ENCODE data around the gene HHAT.

HHAT gene

DNA sequence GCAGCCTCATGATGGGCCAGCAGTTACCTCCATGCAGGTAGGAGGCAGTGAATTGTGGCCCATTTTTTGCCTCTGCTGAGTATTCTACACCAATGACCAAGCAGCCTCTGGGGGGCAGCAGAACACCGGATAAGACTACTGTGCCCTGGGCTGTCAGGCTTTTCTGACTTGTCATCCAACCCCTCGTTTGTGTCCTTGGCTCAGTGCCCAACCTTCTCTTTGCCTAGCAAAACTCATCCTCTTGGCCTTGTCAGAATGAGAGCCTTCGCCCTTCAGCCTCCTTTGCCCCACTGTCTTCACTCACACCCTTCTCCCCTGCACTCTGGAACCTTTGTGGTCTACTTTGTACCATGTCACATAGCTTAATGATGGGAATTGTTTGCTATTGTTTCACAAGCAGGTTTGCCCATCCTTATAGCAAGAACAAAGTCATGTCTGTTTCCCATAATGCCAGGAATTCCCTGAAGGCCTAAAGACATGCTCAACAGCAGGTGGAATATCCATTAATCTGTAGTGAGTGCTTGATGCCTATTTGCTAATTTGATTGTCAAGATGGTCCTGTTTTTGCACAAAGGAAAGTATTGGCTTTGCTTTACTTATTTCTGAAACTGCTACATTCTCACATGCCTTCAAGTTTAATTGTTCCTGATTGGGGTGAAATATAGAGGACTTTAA lies 255.9 kb downstream of the HHAT start:
- Mint-ChIP-seq H3K9me3 (no peaks in the 10 kb centered on the region), H3K4me1 (no peaks in the 10 kb centered on the region), H3K27ac (no peak overlapping the region), H3K4me3 (no peak overlapping the region), H3K36me3 (no peaks in the 10 kb centered on the region), H3K27me3 (peaks cover 3% of the 10 kb centered on the region)

DNA sequence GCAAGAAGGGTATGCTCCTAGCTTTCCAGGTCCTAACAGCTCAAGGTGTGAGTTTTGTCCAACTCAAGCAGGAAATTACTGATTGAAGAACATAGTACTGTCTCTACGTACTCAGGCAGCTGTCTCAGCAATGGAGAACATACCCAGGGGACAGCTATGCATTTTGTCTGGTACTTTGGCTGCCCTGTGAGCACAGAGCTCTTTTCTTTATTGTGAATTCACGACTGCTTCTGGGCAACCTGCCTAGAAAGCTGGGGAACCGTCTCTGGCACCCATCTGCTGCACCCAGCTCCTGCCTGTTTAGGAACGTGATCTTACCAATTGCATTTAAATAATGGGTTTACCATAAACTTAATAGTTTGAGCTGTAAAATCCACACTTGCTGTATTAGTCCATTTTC lies 258.1 kb downstream of the HHAT start:
- Mint-ChIP-seq H3K9me3 (peaks cover 9% of the 10 kb centered on the region), H3K27ac (no peak overlapping the region), H3K36me3 (peaks cover 3% of the 10 kb centered on the region), H3K4me1 (no peaks in the 10 kb centered on the region), H3K4me3 (no peak overlapping the region), H3K27me3 (peaks cover 3% of the 10 kb centered on the region)

DNA sequence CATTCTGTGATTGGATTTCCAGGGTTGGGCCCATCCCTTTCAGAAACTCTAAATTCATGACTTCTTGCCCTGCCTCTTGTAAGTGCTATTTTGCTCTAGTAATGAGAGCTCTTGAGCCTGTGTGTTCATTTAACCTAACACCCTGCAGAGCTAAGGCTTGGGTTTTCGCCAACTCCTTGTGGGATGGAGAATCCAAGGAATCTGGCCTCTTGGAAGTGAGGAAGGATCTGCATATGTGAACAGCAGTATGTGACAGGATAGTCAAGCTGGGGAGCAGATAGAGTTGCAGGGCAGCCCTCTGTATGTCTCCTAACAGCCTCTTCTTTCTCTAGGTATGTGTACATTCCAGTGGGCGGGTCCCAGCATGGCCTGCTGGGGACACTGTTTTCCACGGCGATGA lies 258.9 kb downstream of the HHAT start:
- H3K36me3 Mint-ChIP-seq: peaks cover 3% of the 10 kb centered on the region
- H3K27me3 Mint-ChIP-seq: no peaks in the 10 kb centered on the region
- peaks cover 12% of the 10 kb centered on the region for H3K9me3 Mint-ChIP-seq
- H3K27ac Mint-ChIP-seq: no peak overlapping the region
- H3K4me1 Mint-ChIP-seq: no peaks in the 10 kb centered on the region
- H3K4me3 Mint-ChIP-seq: no peak overlapping the region

DNA sequence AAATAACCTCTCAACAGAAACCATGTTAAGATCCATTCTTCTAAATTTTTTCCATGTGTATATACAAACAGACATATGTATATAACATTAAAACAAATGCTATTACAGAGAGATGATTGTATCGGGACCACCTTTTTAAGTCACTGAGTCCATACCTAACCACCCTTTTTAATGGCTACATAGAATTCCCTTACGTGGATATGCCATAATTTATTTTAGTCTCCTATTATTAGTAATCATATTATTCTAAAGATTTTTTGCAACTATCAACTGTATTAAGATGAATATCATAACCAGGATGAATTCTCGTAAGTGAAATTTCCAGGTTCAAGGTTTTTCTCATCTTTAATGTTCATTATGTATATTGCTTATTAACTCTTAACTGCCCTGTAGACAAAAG lies 259.7 kb downstream of the HHAT start:
- H3K4me3 Mint-ChIP-seq: no peak overlapping the region
- H3K4me1 Mint-ChIP-seq: no peaks in the 10 kb centered on the region
- no peaks in the 10 kb centered on the region for H3K27me3 Mint-ChIP-seq
- peaks cover 16% of the 10 kb centered on the region for H3K9me3 Mint-ChIP-seq
- peaks cover 3% of the 10 kb centered on the region for H3K36me3 Mint-ChIP-seq
- H3K27ac Mint-ChIP-seq: no peak overlapping the region

DNA sequence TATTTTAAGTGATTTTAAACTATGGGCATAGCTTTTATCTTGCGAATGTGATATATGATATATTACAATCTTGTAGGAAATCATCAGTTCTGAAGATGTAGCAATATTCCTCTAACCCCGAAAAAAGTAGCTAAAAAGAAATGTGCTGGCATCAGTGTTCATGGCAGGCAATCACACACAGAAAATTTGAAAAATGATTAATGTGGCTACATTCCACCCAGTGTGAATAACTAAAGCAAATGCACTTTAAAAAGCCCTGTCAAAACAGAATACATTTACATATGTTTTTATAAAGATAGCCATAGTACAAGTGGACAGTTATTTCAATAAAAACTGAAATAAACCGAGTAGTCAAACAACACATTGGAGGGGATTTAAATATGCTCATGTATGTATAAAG lies 260.2 kb downstream of the HHAT start:
- peaks cover 16% of the 10 kb centered on the region for H3K9me3 Mint-ChIP-seq
- H3K27me3 Mint-ChIP-seq: no peaks in the 10 kb centered on the region
- H3K4me3 Mint-ChIP-seq: no peak overlapping the region
- H3K36me3 Mint-ChIP-seq: peaks cover 3% of the 10 kb centered on the region
- H3K27ac Mint-ChIP-seq: no peak overlapping the region
- H3K4me1 Mint-ChIP-seq: no peaks in the 10 kb centered on the region

DNA sequence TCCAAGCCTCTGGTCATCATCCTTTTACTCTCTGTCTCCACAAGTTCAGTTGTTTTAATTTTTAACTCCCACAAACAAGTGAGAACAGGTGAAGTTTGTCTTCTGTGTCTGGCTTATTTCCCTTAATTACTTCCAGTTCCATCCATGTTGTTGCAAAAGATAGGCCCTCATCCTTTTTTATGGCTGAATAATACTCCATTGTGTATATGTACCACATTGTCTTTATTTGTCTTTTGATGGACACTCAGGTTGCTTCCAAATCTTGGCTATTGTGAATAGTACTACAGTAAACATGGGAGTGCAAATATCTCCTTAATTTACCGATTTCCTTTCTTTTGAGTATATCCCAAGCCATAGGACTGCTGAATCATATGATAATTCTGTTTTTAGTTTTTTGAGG lies 262.5 kb downstream of the HHAT start:
- Mint-ChIP-seq H3K36me3 (peaks cover 3% of the 10 kb centered on the region), H3K4me1 (no peaks in the 10 kb centered on the region), H3K9me3 (peaks cover 17% of the 10 kb centered on the region), H3K4me3 (no peak overlapping the region), H3K27me3 (no peaks in the 10 kb centered on the region), H3K27ac (no peak overlapping the region)

DNA sequence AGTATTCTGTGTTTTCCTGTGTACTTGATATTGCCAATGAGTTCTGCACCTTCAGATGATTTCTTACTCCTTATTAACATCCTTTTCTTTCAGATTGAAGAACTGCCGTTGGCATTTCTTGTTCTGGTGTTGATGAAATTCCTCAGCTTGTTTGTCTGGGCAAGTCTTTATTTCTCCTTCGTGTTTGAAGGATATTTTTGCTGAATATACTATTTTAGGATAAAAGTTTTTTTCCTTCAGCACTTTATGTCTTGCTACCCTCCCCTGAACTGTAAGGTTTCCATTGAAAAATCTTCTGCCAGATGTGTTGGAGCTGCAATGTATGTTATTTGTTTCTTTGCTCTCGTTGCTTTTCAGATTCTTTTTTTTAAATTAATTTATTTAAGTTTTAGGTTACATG lies 265.9 kb downstream of the HHAT start:
- no peaks in the 10 kb centered on the region for H3K4me1 Mint-ChIP-seq
- peaks cover 23% of the 10 kb centered on the region for H3K9me3 Mint-ChIP-seq
- H3K4me3 Mint-ChIP-seq: no peak overlapping the region
- H3K36me3 Mint-ChIP-seq: peaks cover 3% of the 10 kb centered on the region
- H3K27me3 Mint-ChIP-seq: peaks cover 2% of the 10 kb centered on the region
- no peak overlapping the region for H3K27ac Mint-ChIP-seq

DNA sequence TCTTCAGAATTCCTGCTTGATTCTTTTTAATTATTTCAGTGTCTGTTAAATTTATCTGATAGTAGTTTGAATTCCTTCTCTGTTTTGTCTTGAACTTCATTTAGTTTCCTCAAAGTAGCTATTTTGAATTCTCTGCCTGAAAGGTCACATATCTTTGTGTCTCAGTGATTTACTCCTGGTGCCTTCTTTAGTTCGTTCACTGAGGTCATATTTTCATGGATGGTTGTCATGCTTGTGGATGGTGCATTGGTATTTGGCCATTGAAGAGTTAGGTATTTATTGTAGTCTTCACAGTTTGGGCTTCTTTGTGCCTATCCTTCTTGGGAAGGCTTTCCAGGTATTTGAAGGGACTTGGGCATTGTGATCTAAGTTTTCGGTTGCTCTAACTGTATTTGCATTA lies 267.9 kb downstream of the HHAT start:
- no peak overlapping the region for H3K27ac Mint-ChIP-seq
- H3K4me1 Mint-ChIP-seq: no peaks in the 10 kb centered on the region

DNA sequence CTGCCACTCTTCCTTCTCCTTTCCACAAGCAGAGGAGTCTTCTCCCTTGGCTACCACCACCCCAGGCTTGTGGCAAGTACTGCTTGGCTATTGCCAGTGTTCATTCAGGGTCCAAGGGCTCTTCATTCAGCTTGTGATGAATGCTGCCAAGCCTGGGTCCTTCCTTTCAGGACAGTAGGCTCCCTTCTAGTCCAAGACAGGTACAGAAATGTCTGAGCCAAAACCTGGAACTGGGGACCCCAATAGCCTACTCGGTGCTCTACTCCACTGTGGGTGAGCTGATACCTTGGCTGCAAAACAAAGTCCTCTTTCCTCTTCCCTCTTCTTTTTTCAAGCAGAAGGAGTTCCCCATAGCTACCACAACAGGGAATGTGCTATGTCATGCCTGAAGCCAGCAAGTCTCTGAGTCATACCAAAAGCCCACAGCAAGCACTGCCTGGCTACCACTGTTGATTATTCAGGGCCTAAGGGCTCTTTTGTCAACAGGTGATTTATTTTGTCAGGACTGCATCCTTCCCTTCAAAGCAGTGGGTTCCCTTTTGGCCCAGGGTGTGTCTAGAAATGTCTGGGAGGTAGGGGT lies 268.9 kb downstream of the HHAT start:
- Mint-ChIP-seq H3K27ac (no peak overlapping the region), H3K4me1 (no peaks in the 10 kb centered on the region)

More for the DNA sequence above, 267.9 kb downstream of the HHAT start:
- no peak overlapping the region for H3K4me3 Mint-ChIP-seq
- H3K9me3 Mint-ChIP-seq: peaks cover 17% of the 10 kb centered on the region
- peaks cover 2% of the 10 kb centered on the region for H3K27me3 Mint-ChIP-seq
- no peaks in the 10 kb centered on the region for H3K36me3 Mint-ChIP-seq

DNA sequence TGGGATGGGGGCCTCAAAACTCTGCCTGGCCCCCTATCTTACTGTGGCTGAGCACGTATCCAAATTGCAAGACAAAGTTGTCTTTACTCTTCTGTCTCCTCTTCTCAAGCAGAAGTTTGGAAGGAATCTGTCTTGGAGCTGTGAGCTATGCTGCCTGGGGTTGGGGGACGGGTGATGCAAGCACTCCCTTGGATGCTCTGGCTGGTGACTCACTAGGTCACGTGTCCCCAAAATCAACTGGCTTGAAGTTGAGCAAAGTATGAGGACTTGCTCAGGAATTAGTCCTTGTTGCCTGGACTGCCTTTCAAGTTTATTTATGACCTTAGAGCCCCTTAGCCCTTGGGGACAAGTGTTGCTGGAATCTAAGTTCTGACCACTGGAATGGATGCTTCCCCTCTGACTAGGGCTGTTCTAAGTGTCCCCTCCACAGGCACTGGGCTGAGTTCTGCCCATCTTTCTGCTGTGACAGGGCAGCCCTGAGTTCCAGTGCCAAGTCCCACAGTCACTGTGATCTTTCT lies 269.5 kb downstream of the HHAT start:
- Mint-ChIP-seq H3K27ac (no peak overlapping the region), H3K4me1 (no peaks in the 10 kb centered on the region), H3K4me3 (no peak overlapping the region), H3K27me3 (peaks cover 4% of the 10 kb centered on the region), H3K9me3 (peaks cover 15% of the 10 kb centered on the region), H3K36me3 (no peaks in the 10 kb centered on the region)

More for the DNA sequence above, 268.9 kb downstream of the HHAT start:
- Mint-ChIP-seq H3K9me3 (peaks cover 17% of the 10 kb centered on the region), H3K36me3 (no peaks in the 10 kb centered on the region), H3K4me3 (no peak overlapping the region), H3K27me3 (peaks cover 4% of the 10 kb centered on the region)

DNA sequence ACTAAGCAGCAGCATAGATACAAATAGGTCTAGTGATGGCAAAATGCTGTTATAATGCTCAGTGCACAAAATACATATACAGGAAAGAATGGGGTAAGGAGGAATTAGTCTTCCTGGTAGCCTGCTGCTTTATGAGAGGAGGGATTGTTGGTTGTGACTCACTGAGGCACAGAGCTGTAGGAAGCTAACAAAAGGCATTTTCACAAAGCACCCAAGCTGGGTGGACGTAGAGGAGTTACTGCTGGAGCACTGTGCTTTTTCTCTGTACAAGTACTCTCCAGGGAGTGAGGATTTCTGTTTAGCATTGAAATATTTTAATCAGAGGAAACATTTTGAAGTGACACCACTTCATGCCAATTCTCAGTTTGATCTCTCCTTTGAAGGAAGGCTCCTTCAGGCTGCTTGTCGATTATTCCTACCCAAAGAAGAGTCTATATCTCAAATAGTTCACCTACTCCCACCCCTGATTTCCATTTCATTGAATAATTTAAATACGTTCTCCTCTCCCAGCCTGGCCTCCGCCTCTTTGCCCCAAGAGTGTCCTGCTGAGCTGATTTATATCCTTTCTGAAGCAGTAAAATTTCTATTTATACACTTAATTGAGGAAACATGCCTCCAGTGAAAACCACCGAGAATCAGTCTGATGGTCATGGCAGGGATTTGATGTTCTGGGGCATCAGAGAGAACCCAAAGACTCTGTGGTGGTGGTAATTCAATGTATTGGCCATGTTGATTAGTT lies 271.9 kb downstream of the HHAT start:
- H3K27ac Mint-ChIP-seq: no peak overlapping the region
- H3K36me3 Mint-ChIP-seq: no peaks in the 10 kb centered on the region
- no peaks in the 10 kb centered on the region for H3K4me1 Mint-ChIP-seq
- H3K9me3 Mint-ChIP-seq: peaks cover 13% of the 10 kb centered on the region
- H3K27me3 Mint-ChIP-seq: peaks cover 4% of the 10 kb centered on the region
- no peak overlapping the region for H3K4me3 Mint-ChIP-seq

DNA sequence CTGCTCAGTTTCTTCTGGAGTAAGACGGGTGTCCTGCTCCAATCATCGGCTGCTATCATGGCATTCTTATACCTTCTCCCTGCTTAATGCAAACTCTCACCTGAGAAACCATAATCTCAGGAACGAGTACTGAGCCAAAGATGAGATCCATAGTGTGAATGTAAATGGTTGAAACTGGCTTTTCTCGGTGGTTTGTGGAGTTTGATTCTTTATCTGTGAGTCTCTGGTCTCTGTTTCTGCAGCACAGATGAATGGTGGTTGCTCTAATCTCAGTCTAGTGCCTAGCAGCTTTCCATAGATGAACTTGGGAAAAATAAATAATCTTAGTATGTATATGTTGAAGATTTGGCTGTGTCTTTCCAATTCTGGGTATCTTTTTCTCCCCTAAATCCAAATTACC lies 274.4 kb downstream of the HHAT start:
- Mint-ChIP-seq H3K36me3 (peaks cover 6% of the 10 kb centered on the region), H3K27ac (no peak overlapping the region), H3K4me1 (no peaks in the 10 kb centered on the region), H3K27me3 (peaks cover 4% of the 10 kb centered on the region), H3K4me3 (no peak overlapping the region), H3K9me3 (peaks cover 18% of the 10 kb centered on the region)

DNA sequence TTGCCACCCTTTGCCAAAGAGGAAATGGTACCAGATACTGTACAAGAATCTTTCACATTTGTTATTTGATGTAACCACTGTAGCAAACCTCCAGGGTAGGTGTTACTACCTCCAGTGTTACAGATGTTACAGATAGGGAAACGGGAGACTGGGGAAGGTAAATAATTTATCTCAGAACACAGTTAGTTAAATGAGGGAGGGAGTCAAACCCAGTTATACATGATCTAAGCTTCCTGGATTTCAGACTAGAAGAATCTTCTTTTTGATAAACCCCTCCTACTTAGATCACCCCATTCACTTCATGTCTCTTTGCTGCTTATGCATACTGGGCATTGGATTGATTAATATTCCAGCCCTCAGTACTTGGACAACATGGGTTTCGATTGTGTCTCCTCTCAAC lies 276.4 kb downstream of the HHAT start:
- Mint-ChIP-seq H3K4me1 (no peaks in the 10 kb centered on the region), H3K9me3 (peaks cover 18% of the 10 kb centered on the region), H3K4me3 (no peak overlapping the region), H3K36me3 (peaks cover 6% of the 10 kb centered on the region), H3K27ac (no peak overlapping the region), H3K27me3 (peaks cover 2% of the 10 kb centered on the region)

DNA sequence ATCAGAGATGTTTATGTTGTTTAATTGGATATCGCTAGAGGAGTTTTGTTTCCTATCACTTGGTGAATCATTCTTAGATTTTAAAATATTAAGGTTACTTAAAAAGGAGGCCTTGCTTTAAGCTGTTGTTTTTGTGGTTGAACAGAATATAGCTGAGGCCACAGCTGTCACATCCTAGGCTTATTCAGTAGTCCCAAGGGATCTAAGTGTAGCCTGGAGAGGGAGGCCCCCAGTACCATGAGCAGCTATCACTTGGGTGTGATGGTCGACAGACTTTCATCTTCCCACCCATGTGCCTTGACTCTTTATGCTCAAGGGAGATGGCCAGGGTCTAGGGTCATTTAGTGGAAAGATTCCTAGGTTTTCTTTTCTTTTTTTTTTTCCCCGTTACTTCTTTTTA lies 278.7 kb downstream of the HHAT start:
- H3K9me3 Mint-ChIP-seq: peaks cover 12% of the 10 kb centered on the region
- peaks cover 6% of the 10 kb centered on the region for H3K36me3 Mint-ChIP-seq
- no peaks in the 10 kb centered on the region for H3K27me3 Mint-ChIP-seq
- H3K4me1 Mint-ChIP-seq: no peaks in the 10 kb centered on the region
- H3K4me3 Mint-ChIP-seq: no peak overlapping the region
- H3K27ac Mint-ChIP-seq: no peak overlapping the region

DNA sequence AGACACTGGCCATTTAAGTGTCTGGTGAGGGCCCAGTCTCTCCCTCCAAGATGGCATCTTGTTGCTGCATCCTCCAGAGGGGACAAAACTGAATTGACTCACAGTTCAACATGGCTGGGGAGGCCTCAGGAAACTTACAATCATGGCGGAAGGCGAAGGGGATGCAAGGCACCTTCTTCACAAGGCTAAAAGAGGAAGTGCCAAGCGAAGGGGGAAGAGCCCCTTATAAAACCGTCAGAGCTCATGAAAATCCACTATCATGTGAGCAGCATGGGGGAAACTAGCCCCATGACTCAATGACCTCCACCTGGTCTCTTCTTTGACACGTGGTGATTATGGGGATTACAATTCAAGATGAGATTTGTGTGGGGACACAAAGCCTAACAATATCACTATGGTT lies 280.1 kb downstream of the HHAT start:
- Mint-ChIP-seq H3K4me1 (no peaks in the 10 kb centered on the region), H3K27ac (no peak overlapping the region), H3K9me3 (peaks cover 12% of the 10 kb centered on the region), H3K27me3 (no peaks in the 10 kb centered on the region), H3K36me3 (peaks cover 6% of the 10 kb centered on the region), H3K4me3 (no peak overlapping the region)

DNA sequence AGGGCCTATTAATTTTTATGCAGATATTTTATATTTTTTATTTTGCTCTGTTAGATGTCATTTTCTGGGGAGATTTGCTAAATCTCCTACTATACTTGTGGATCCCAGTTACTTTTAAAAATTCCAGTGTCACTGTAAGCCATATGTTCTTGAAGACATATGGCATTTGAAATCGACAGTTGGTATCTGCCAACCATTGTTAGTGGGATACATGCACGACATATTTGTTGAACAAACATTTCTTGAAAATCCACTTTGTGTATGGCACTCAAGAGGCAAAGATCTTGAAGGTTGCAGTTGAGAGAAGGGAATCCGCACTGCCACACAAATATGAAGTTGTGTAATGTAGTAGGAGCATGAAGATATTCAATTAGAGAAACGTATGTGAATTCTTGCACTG lies 287.7 kb downstream of the HHAT start:
- H3K27me3 Mint-ChIP-seq: no peaks in the 10 kb centered on the region
- H3K4me1 Mint-ChIP-seq: no peaks in the 10 kb centered on the region
- no peak overlapping the region for H3K4me3 Mint-ChIP-seq
- H3K9me3 Mint-ChIP-seq: no peaks in the 10 kb centered on the region
- no peak overlapping the region for H3K27ac Mint-ChIP-seq
- no peaks in the 10 kb centered on the region for H3K36me3 Mint-ChIP-seq
